H9 (cell line): Measurements from ENCODE around the gene TMEM201. TPM values are rescaled to one million over a fixed set of nuclear protein-coding genes. Genes with fewer than 3 reads are reported as not detected.

ENCODE experiments used
- DNase-seq: peaks from one replicate; pipeline ENCODE4 v3.0.0-alpha.2; 2017
- H2AFZ ChIP-seq: one replicate; pipeline ENCODE4 v1.6.1; 2013; ENCODE audit warnings: mild to moderate bottlenecking, low read length, control low read depth, moderate library complexity
- H2AK5ac ChIP-seq: 2 replicates; pipeline ENCODE4 v1.6.1; 2013; ENCODE audit warnings: low read length, control low read depth, mixed read lengths; ENCODE audit not compliant: insufficient read length
- H2BK120ac ChIP-seq: one replicate; pipeline ENCODE4 v1.6.1; 2013; ENCODE audit warnings: low read depth, mild to moderate bottlenecking, low read length, control low read depth, inconsistent platforms; ENCODE audit not compliant: poor library complexity, severe bottlenecking
- H2BK12ac ChIP-seq: 2 replicates; pipeline ENCODE4 v1.6.1; 2013; ENCODE audit warnings: low read length, control low read depth, mixed read lengths, low read depth; ENCODE audit not compliant: insufficient read length
- H2BK15ac ChIP-seq: 2 replicates; pipeline ENCODE4 v1.6.1; 2013; ENCODE audit warnings: low read depth, low read length, control low read depth
- H2BK20ac ChIP-seq: one replicate; pipeline ENCODE4 v1.6.1; 2013; ENCODE audit warnings: low read depth, mild to moderate bottlenecking, low read length, control low read depth, inconsistent platforms; ENCODE audit not compliant: poor library complexity, severe bottlenecking
- H2BK5ac ChIP-seq: 2 replicates; pipeline ENCODE4 v1.6.1; 2013; ENCODE audit warnings: low read length, control low read depth, mixed read lengths; ENCODE audit not compliant: insufficient read length
- H3K14ac ChIP-seq: 2 replicates; pipeline ENCODE4 v1.6.1; 2013; ENCODE audit warnings: low read length, control low read depth; ENCODE audit not compliant: insufficient read depth
- H3K18ac ChIP-seq: 2 replicates; pipeline ENCODE4 v1.6.1; 2013; ENCODE audit warnings: low read depth, mild to moderate bottlenecking, mixed read lengths, low read length, control low read depth; ENCODE audit not compliant: insufficient read length
- H3K23ac ChIP-seq: 2 replicates; pipeline ENCODE4 v1.6.1; 2013; ENCODE audit warnings: low read length, control low read depth, mixed read lengths, low read depth; ENCODE audit not compliant: insufficient read length
- H3K23me2 ChIP-seq: 2 replicates; pipeline ENCODE4 v1.6.1; 2013; ENCODE audit warnings: low read depth, mild to moderate bottlenecking, mixed read lengths, low read length, control low read depth; ENCODE audit not compliant: insufficient read length, poor library complexity, severe bottlenecking
- H3K27ac ChIP-seq: 2 replicates; pipeline ENCODE4 v1.5.1; 2013; ENCODE audit warnings: low read length, control low read depth, mixed read lengths, low read depth; ENCODE audit not compliant: insufficient read length
- H3K27me3 ChIP-seq: 2 replicates; pipeline ENCODE4 v1.6.1; 2013; ENCODE audit warnings: low read length, control low read depth, inconsistent platforms; ENCODE audit not compliant: insufficient read depth
- H3K4ac ChIP-seq: 2 replicates; pipeline ENCODE4 v1.6.1; 2013; ENCODE audit warnings: low read depth, mild to moderate bottlenecking, control low read depth, inconsistent platforms, low read length, moderate library complexity
- H3K4me1 ChIP-seq: 2 replicates; pipeline ENCODE4 v1.6.1; 2013; ENCODE audit warnings: low read length, control low read depth, inconsistent platforms; ENCODE audit not compliant: insufficient read depth
- H3K4me2 ChIP-seq: 2 replicates; pipeline ENCODE4 v1.6.1; 2013; ENCODE audit warnings: low read length, control low read depth, mixed read lengths; ENCODE audit not compliant: insufficient read length, insufficient read depth
- H3K56ac ChIP-seq: 2 replicates; pipeline ENCODE4 v1.6.1; 2013; ENCODE audit warnings: low read depth, mild to moderate bottlenecking, mixed read lengths, low read length, control low read depth; ENCODE audit not compliant: insufficient read length
- H3K79me1 ChIP-seq: 2 replicates; pipeline ENCODE4 v1.6.1; 2013; ENCODE audit warnings: low read depth, mild to moderate bottlenecking, moderate library complexity, low read length, control low read depth, inconsistent platforms; ENCODE audit not compliant: insufficient read depth, poor library complexity, severe bottlenecking
- H3K79me2 ChIP-seq: 2 replicates; pipeline ENCODE4 v1.6.1; 2013; ENCODE audit warnings: low read length, control low read depth, inconsistent platforms; ENCODE audit not compliant: insufficient read depth
- H3K9ac ChIP-seq: 2 replicates; pipeline ENCODE4 v1.6.1; 2013; ENCODE audit warnings: low read length, control low read depth, mixed read lengths; ENCODE audit not compliant: insufficient read length; ENCODE audit errors: extremely low read depth
- H3K9me3 ChIP-seq: one replicate; pipeline ENCODE4 v1.6.1; 2013; ENCODE audit warnings: low read depth, low read length, inconsistent platforms; ENCODE audit not compliant: control insufficient read depth
- H3T11ph ChIP-seq: one replicate; pipeline ENCODE4 v1.6.1; 2013; ENCODE audit warnings: mild to moderate bottlenecking, low read length, control low read depth, inconsistent platforms
- H4K20me1 ChIP-seq: one replicate; pipeline ENCODE4 v1.6.1; 2013; ENCODE audit not compliant: control insufficient read depth, insufficient read length, insufficient read depth
- H4K5ac ChIP-seq: 2 replicates; pipeline ENCODE4 v1.6.1; 2013; ENCODE audit warnings: low read depth, mild to moderate bottlenecking, mixed read lengths, low read length, control low read depth; ENCODE audit not compliant: insufficient read length
- H4K8ac ChIP-seq: replicated peaks from 2 replicates; pipeline ENCODE4 v1.6.1; 2013; ENCODE audit warnings: low read length, control low read depth, mixed read lengths, low read depth; ENCODE audit not compliant: insufficient read length
- H4K91ac ChIP-seq: 2 replicates; pipeline ENCODE4 v1.6.1; 2013; ENCODE audit warnings: low read depth, mild to moderate bottlenecking, moderate library complexity, mixed read lengths, low read length, control low read depth; ENCODE audit not compliant: insufficient read length
- H3K27ac Mint-ChIP-seq, 3 experiments: 2 replicates in 2 of 3; 3 replicates in 1 of 3; pipeline ENCODE4 v1.8.0; 2020 to 2021; ENCODE audit warnings: mixed read lengths in 3 of 3, mild to moderate bottlenecking in 1 of 3, moderate library complexity in 1 of 3
- H3K27me3 Mint-ChIP-seq: 2 replicates; pipeline ENCODE4 v1.8.0; 2021; ENCODE audit warnings: low read depth, mild to moderate bottlenecking, moderate library complexity, mixed read lengths
- H3K36me3 Mint-ChIP-seq, 3 experiments: 2 replicates in 2 of 3; 3 replicates in 1 of 3; pipeline ENCODE4 v1.8.0; 2020 to 2021; ENCODE audit warnings: low read depth in 3 of 3, mixed read lengths in 3 of 3; ENCODE audit not compliant: insufficient read depth in 1 of 3
- H3K4me1 Mint-ChIP-seq, 2 experiments: 2 replicates each; pipeline ENCODE4 v1.8.0; 2020; ENCODE audit warnings: mixed read lengths in 2 of 2
- H3K4me3 Mint-ChIP-seq, 2 experiments: 2 replicates in 1 of 2; 3 replicates in 1 of 2; pipeline ENCODE4 v1.8.0; 2020 to 2021; ENCODE audit warnings: mild to moderate bottlenecking in 2 of 2, mixed read lengths in 2 of 2, moderate library complexity in 1 of 2
- H3K9me3 Mint-ChIP-seq, 2 experiments: 2 replicates in 1 of 2; 3 replicates in 1 of 2; pipeline ENCODE4 v1.8.0; 2020; ENCODE audit warnings: mild to moderate bottlenecking in 2 of 2, mixed read lengths in 2 of 2, moderate library complexity in 1 of 2
- CTCF ChIP-seq: fragments of 200-600 bp; sonication (generic); conservative IDR thresholded peaks from 3 replicates; pipeline ENCODE4 v1.8.0; 2021; ENCODE audit warnings: antibody characterized with exemption, mild to moderate bottlenecking
- WGBS: extraction: QIAGEN DNeasy Blood & Tissue Kit; methylation state at CpG from one replicate; pipeline ENCODE4 v1.1.7; 2013; ENCODE audit warnings: missing lambda C conversion rate, low lambda C conversion rate, mixed read lengths; ENCODE audit not compliant: insufficient read length; ENCODE audit errors: extremely low coverage; 5-methylcytosine and 5-hydroxymethylcytosine counted together
- total RNA-seq: library from RNA; stranded (reverse); gene quantifications from 2 replicates; pipeline ENCODE4 v1.2.1, GENCODE V29; 2021

TMEM201 gene
- total RNA-seq, 1 experiment from 2014 or later, result 31.0 TPM

- Mint-ChIP-seq H3K36me3 (peaks cover 4 to 23% (median 18%) of the 10 kb centered on the region in 3 experiments; a peak in 6 of 7 replicates), H3K9me3 (no peaks in the 10 kb centered on the region), H3K27ac (peak overlapping the region in 1 of 3 experiments; percentile 70; a peak in 2 of 7 replicates), H3K4me1 (peaks cover 30 to 41% of the 10 kb centered on the region in 2 experiments), H3K27me3 (0 out of 2 replicates have a peak, but pooled peaks cover 3% of the 10 kb centered on the region), H3K4me3 (no peak overlapping the region)
- no peak for TF ChIP-seq CTCF
- Histone ChIP-seq H3K23ac (no peak overlapping the region), H4K91ac (no peak overlapping the region), H2BK20ac (no peak overlapping the region), H3K4me2 (no peak overlapping the region), H3T11ph (no peak overlapping the region), H2BK120ac (no peak overlapping the region), H3K79me1 (peaks cover 12% of the 10 kb centered on the region), H3K27ac (no peak overlapping the region), H3K4ac (no peak overlapping the region), H3K23me2 (peaks cover 4% of the 10 kb centered on the region), H4K8ac (no peak overlapping the region), H3K14ac (no peak overlapping the region; the same call in 1 of the 2 replicates), H3K18ac (no peak overlapping the region), H3K9ac (no peak overlapping the region), H4K20me1 (no peaks in the 10 kb centered on the region), H2BK12ac (no peak overlapping the region), H2AK5ac (no peak overlapping the region), H2AFZ (no peak overlapping the region), H3K27me3 (no peaks in the 10 kb centered on the region), H3K56ac (no peak overlapping the region), H3K4me1 (peaks cover 5% of the 10 kb centered on the region; the same call in 1 of the 2 replicates), H4K5ac (no peak overlapping the region), H3K9me3 (no peaks in the 10 kb centered on the region), H3K79me2 (peaks cover 14% of the 10 kb centered on the region; the same call in 1 of the 2 replicates), H2BK15ac (no peak overlapping the region), H2BK5ac (no peak overlapping the region)
- no peak for DNase-seq
- WGBS, result no CpG with 5 or more reads among the region's 20 CpGs
These were observed 5.9 kb downstream of the TMEM201 start for GRCh38 chr1:9594471-9595155.
